Peyer's patch (tissue), 4 donors: Measurements from ENCODE around the gene CPLANE2.

Experiments used
- POLR2A ChIP-seq, 2 donors: fragments of 450-650 bp; IDR thresholded peaks; one replicate each; pipeline ENCODE4 v1.5.1; 2017; ENCODE audit warnings: antibody characterized with exemption in 2 of 2, mild to moderate bottlenecking in 2 of 2, moderate library complexity in 2 of 2
- TF ChIP-seq, protein P1 (sequence below), 6 experiments: fragments of 450-650 bp in 4 of 6; fragments of 200-600 bp in 2 of 6; sonication (generic) in 1 of 6; IDR thresholded peaks; one replicate each; pipeline ENCODE4 v1.5.1; 2017 to 2019; ENCODE audit warnings: antibody characterized with exemption in 6 of 6, mild to moderate bottlenecking in 3 of 6, moderate library complexity in 1 of 6

DNA sequence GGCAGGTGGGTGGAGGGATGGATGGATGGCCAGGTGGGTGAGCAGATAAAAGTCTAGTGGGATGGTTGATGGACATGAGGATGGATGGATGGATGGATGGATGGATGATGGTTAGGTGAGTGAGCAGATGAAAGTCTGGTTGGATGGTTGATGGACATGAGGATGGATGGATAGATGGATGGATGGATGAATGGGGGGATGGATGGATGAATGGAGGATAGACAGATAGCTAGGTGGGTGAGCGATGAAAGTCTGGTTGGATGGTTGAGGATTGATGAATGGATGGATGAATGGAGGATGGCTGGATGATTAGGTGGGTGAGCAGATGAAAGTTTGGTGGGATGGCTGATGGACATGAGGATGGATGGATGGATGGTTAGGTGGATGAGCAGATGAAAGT lies 15.5 kb downstream of the CPLANE2 start:
- no peak for TF ChIP-seq POLR2A (IDR thresholded peaks at IDR 0.05)
- TF ChIP-seq, protein P1, sequence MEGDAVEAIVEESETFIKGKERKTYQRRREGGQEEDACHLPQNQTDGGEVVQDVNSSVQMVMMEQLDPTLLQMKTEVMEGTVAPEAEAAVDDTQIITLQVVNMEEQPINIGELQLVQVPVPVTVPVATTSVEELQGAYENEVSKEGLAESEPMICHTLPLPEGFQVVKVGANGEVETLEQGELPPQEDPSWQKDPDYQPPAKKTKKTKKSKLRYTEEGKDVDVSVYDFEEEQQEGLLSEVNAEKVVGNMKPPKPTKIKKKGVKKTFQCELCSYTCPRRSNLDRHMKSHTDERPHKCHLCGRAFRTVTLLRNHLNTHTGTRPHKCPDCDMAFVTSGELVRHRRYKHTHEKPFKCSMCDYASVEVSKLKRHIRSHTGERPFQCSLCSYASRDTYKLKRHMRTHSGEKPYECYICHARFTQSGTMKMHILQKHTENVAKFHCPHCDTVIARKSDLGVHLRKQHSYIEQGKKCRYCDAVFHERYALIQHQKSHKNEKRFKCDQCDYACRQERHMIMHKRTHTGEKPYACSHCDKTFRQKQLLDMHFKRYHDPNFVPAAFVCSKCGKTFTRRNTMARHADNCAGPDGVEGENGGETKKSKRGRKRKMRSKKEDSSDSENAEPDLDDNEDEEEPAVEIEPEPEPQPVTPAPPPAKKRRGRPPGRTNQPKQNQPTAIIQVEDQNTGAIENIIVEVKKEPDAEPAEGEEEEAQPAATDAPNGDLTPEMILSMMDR (IDR thresholded peaks at IDR 0.05) = no peak
